GM19043 (cell line): ENCODE results near the gene HYLS1.
A peak's percentile ranks its signal among the peaks of the same experiment; 100 is the strongest.
"Not testable (repeated sequence)": the region's sequence is repeated elsewhere in the genome, so short reads cannot be mapped to it uniquely, and the experiment has no call there.

ENCODE experiments used
- ATAC-seq: cut with Tn5 transposase; IDR thresholded peaks from one replicate; pipeline ENCODE4 v1.9.1; 2021; ENCODE audit warnings: low read depth; ENCODE audit not compliant: unreplicated experiment

HYLS1 gene

GRCh38 chr11:125887373-125888324 lies at the start of gene HYLS1:
HYLS1 (plus strand) TSS chr11:125887668; CDS start chr11:125899369, 11,701 bp downstream.
- peak; percentile 78 for ATAC-seq

- no peak for ATAC-seq
Observed at GRCh38 chr11:125842321-125842948, 45.0 kb upstream of the HYLS1 start.

- no peak for ATAC-seq
Observed at GRCh38 chr11:125846188-125846587, 41.3 kb upstream of the HYLS1 start.

GRCh38 chr11:125857670-125858069 lies 29.8 kb upstream of the HYLS1 start:
- ATAC-seq, result not testable (repeated sequence)

- not testable (repeated sequence) for ATAC-seq
Observed at GRCh38 chr11:125862786-125863185, 24.7 kb upstream of the HYLS1 start.

- not testable (repeated sequence) for ATAC-seq
Observed at GRCh38 chr11:125865354-125865753, 22.1 kb upstream of the HYLS1 start.

GRCh38 chr11:125869521-125869920 lies 17.9 kb upstream of the HYLS1 start:
- no peak for ATAC-seq

GRCh38 chr11:125871391-125872137 lies 15.9 kb upstream of the HYLS1 start:
- no peak for ATAC-seq

GRCh38 chr11:125872138-125872491 lies 15.4 kb upstream of the HYLS1 start:
- no peak for ATAC-seq

GRCh38 chr11:125873881-125874555 lies 13.4 kb upstream of the HYLS1 start:
- no peak for ATAC-seq

- peak; percentile 75 for ATAC-seq
Observed at GRCh38 chr11:125874556-125875124, 12.8 kb upstream of the HYLS1 start.

GRCh38 chr11:125881291-125881690 lies 6.2 kb upstream of the HYLS1 start:
- no peak for ATAC-seq

- no peak for ATAC-seq
Observed at GRCh38 chr11:125883375-125883774, 4.1 kb upstream of the HYLS1 start.

- ATAC-seq, result peak; percentile 29
Observed at GRCh38 chr11:125886997-125887372, 483 bp upstream of the HYLS1 start.

- ATAC-seq, result no peak
Observed at GRCh38 chr11:125890447-125891100, 3.1 kb downstream of the HYLS1 start.

- no peak for ATAC-seq
Observed at GRCh38 chr11:125892071-125892470, 4.6 kb downstream of the HYLS1 start.

GRCh38 chr11:125892994-125893393 lies 5.5 kb downstream of the HYLS1 start:
- ATAC-seq, result no peak

GRCh38 chr11:125901872-125902271 lies 14.4 kb downstream of the HYLS1 start:
- no peak for ATAC-seq

GRCh38 chr11:125902277-125902926 lies 14.9 kb downstream of the HYLS1 start:
- no peak for ATAC-seq
